GM18868 (cell line): Measurements from ENCODE around the gene PLEKHA4.
"Not testable (repeated sequence)": the region's sequence is repeated elsewhere in the genome, so short reads cannot be mapped to it uniquely, and the experiment has no call there.

Experiments
- ATAC-seq: cut with Tn5 transposase; IDR thresholded peaks from one replicate; pipeline ENCODE4 v1.9.1; 2021; ENCODE audit warnings: mild to moderate bottlenecking, moderate library complexity; ENCODE audit not compliant: unreplicated experiment

Gene PLEKHA4

GRCh38 chr19:48868114-48868886, at the start of gene PLEKHA4:
Gene PLEKHA4, minus strand, starts transcription at chr19:48868617. Its CDS starts 997 bp downstream, at chr19:48867620.
- ATAC-seq, result no peak

- no peak for ATAC-seq
Measured at GRCh38 chr19:48918071-48918470, 49.7 kb upstream of the PLEKHA4 start.

- ATAC-seq, result no peak
Measured at GRCh38 chr19:48915757-48916156, 47.3 kb upstream of the PLEKHA4 start.

- no peak for ATAC-seq
Measured at GRCh38 chr19:48914181-48914580, 45.8 kb upstream of the PLEKHA4 start.

- ATAC-seq, result no peak
Measured at GRCh38 chr19:48913114-48913889, 44.9 kb upstream of the PLEKHA4 start.

GRCh38 chr19:48910803-48911202, 42.4 kb upstream of the PLEKHA4 start:
- ATAC-seq, result no peak

- not testable (repeated sequence) for ATAC-seq
Measured at GRCh38 chr19:48909424-48910077, 41.1 kb upstream of the PLEKHA4 start.

GRCh38 chr19:48907671-48908070, 39.3 kb upstream of the PLEKHA4 start:
- no peak for ATAC-seq

GRCh38 chr19:48906324-48906723, 37.9 kb upstream of the PLEKHA4 start:
- no peak for ATAC-seq

GRCh38 chr19:48905664-48906063, 37.2 kb upstream of the PLEKHA4 start:
- no peak for ATAC-seq

GRCh38 chr19:48903788-48904187, 35.4 kb upstream of the PLEKHA4 start:
- not testable (repeated sequence) for ATAC-seq

- not testable (repeated sequence) for ATAC-seq
Measured at GRCh38 chr19:48902291-48902690, 33.9 kb upstream of the PLEKHA4 start.

- ATAC-seq, result no peak
Measured at GRCh38 chr19:48900477-48901406, 32.3 kb upstream of the PLEKHA4 start.

GRCh38 chr19:48899781-48900476, 31.5 kb upstream of the PLEKHA4 start, which contains the start of gene NUCB1:
Gene NUCB1, plus strand, starts transcription at chr19:48900312. Its CDS starts 485 bp downstream, at chr19:48900797.
- peak; percentile 79 for ATAC-seq

- ATAC-seq, result not testable (repeated sequence)
Measured at GRCh38 chr19:48899386-48899749, 31.0 kb upstream of the PLEKHA4 start.

- ATAC-seq, result no peak
Measured at GRCh38 chr19:48897181-48897580, 28.8 kb upstream of the PLEKHA4 start.

- ATAC-seq, result no peak
Measured at GRCh38 chr19:48896191-48896720, 27.8 kb upstream of the PLEKHA4 start.

- no peak for ATAC-seq
Measured at GRCh38 chr19:48895226-48895625, 26.8 kb upstream of the PLEKHA4 start.

- no peak for ATAC-seq
Measured at GRCh38 chr19:48890551-48890950, 22.1 kb upstream of the PLEKHA4 start.
